Stimulated activated CD4-positive, alpha-beta T cell treated with anti-CD3 and anti-CD28 coated beads, TNF-alpha, amount 100 ng/mL, for 24 hours (primary cell): ENCODE measurements around the gene SFMBT1.
A peak's percentile ranks its signal among the peaks of the same experiment; 100 is the strongest.

Experiments used
- DNase-seq, 3 experiments: peaks; one replicate each; pipeline ENCODE4 v3.0.0-alpha.2; 2020; ENCODE audit warnings: low read depth in 3 of 3

Gene SFMBT1, protein sequence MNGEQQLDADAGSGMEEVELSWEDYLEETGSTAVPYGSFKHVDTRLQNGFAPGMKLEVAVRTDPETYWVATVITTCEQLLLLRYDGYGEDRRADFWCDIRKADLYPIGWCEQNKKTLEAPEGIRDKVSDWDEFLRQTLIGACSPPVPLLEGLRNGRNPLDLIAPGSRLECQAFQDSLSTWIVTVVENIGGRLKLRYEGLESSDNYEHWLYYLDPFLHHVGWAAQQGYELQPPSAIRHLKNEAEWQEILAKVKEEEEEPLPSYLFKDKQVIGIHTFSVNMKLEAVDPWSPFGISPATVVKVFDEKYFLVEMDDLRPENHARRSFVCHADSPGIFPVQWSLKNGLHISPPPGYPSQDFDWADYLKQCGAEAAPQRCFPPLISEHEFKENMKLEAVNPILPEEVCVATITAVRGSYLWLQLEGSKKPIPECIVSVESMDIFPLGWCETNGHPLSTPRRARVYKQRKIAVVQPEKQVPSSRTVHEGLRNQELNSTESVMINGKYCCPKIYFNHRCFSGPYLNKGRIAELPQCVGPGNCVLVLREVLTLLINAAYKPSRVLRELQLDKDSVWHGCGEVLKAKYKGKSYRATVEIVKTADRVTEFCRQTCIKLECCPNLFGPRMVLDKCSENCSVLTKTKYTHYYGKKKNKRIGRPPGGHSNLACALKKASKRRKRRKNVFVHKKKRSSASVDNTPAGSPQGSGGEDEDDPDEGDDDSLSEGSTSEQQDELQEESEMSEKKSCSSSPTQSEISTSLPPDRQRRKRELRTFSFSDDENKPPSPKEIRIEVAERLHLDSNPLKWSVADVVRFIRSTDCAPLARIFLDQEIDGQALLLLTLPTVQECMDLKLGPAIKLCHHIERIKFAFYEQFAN

DNA sequence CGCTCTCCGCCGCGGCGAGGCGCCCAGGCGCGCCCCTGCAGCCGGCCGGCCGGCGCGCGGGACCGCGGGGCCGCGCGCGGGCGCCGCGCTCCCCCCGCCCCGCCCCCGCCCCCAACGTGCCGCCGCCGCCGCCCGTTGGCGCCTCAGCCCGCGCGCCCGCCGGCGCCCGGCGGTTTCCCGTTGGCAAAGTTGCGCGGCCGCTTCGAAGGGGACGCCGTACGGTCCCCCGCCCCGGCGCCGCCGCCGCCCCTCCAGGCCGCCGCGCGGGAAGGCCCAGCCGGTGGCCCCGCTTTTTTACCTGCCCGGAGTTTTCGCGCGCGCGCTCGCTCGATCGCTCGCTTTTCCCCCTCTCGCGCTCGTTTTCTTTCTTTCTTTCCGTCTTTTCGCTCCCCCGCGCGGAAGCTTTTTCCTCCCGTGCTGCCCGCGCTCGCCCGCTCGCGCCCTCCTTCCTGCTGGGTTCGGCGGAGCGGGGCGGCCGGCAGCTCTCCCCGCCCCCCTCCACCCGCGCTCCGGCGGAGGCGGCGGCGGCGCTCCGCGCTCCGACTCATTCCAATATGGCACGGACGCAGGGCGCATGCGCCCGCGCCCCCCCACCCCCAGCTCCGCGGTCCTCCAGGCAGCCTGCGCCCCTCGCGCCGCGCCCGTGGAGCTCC lies at the start of gene SFMBT1:
Gene SFMBT1, minus strand, starts transcription at position 556 of the 653 bp plus-strand sequence. CDS start 76,945 bp downstream, outside the sequence.
- DNase-seq: peak; percentile 45 to 71 (median 50)

DNA sequence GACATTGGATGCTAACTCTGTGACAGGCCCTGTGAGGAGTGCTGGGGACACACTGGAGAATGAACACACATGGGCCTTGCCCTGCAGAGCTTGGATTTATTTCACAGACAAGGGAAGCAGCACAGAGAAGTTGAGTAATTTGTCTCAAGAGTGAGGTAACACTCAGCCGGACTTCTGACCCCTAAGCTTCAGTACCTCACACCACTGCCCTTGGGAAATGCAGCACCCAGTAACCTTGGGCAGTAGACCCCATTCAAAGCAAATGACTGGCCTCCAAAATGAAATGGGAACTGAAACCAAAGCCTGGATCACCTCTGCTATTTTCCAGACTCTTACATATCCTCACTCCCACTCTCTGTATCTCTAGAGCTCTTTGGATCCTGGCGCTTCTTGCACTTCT lies 47.1 kb upstream of the SFMBT1 start:
- no peak for DNase-seq

DNA sequence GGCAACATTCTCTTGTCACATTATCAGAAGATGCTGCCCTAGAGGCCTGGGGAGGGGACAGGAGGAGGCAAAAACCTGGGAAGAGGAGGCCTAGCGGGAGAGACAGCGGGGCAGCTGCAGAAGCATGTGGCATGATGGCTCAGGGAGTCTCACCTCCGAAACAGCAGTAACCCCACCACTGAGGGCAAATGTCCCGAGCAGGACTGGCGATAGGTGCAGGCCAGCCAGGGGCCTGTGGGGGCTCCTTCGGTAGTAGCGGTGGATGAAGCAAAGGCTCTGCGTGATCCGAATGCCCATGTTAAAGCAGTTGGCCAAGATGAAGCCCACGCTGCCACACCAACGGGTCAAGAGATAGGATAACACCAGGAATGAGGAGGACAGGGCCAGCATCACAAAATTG lies 46.3 kb upstream of the SFMBT1 start:
- no peak for DNase-seq

GRCh38 chr3:53091011-53091410 lies 45.1 kb upstream of the SFMBT1 start:
- no peak for DNase-seq

DNA sequence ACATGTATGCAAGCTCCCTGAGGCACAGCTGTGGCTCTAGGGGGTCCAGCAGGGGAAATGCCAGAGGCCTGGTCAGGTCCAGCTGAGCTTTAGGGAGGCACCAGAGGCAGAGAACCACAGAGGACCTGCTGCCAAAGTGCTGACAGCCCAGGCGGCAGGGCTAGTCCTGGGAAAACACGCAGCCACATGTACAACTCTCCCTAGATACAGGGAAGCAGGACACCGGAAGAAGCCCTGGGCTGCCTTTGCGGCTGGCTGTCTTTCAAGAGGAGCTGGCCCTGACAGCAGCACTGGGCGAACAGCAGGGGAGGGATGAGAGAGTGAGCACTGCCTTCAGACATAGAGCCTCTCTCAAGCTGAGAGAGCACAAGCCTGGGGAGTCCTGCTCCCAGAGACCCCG lies 43.6 kb upstream of the SFMBT1 start:
- no peak for DNase-seq

DNA sequence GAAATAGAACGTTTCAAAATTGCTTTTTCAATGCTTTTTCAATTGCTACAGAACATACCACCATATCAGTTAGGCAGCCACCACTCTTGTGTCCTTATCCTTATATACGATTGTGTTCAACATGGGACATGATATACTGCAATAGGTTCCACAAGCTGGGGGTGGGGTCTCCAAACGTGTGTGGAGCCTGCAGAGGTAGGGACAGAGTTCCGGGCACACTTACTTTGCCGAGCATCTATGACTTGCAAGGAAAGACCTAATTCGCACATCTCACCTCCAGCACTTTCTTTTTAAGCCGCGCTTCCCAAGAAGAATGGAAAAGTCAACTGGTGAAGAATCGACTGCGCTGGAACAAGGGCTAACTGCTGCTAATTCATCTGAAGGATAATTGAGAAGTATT lies 39.6 kb upstream of the SFMBT1 start:
- no peak for DNase-seq

GRCh38 chr3:53084310-53085001 lies 38.6 kb upstream of the SFMBT1 start:
- DNase-seq: no peak

DNA sequence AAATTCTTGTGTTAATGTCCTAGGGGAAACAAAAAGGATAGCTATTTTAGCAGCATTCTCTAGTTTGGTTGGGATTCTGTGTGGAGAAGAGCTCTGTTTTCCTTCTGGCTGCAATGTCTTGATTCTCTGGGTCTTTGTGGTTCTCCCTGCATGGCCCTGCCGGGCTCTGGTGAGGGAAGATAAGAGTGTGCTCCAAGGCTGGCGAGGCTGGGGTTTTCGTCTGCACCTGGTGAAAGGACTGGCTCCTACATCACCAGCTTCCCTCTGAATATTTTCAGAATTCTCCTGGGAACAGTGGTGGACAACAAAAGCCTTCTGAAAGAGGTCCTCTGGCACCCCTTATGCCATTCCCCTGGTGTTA lies 38.1 kb upstream of the SFMBT1 start:
- DNase-seq: no peak

DNA sequence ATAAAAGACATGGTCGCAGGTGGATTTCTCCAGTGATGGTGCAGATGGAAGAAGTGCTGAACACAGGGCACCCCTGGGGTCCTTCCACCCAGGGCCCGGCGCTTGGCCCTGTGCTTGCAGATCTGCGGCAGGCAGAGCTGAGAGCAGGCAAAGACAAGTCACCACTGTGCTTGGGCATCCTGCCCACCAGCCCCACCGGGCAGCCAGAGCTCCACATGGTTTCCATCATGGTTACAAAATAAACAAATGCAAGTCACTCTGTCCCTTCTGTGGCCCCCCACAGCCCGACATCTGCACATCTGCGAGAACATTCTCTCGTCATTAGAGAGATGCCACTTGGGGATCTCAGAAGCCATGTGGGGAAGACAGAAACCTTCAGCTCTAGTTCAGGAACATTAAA lies 37.6 kb upstream of the SFMBT1 start:
- DNase-seq: no peak

GRCh38 chr3:53082736-53083135 lies 36.9 kb upstream of the SFMBT1 start:
- DNase-seq: no peak

GRCh38 chr3:53081318-53081717 lies 35.4 kb upstream of the SFMBT1 start:
- no peak for DNase-seq

DNA sequence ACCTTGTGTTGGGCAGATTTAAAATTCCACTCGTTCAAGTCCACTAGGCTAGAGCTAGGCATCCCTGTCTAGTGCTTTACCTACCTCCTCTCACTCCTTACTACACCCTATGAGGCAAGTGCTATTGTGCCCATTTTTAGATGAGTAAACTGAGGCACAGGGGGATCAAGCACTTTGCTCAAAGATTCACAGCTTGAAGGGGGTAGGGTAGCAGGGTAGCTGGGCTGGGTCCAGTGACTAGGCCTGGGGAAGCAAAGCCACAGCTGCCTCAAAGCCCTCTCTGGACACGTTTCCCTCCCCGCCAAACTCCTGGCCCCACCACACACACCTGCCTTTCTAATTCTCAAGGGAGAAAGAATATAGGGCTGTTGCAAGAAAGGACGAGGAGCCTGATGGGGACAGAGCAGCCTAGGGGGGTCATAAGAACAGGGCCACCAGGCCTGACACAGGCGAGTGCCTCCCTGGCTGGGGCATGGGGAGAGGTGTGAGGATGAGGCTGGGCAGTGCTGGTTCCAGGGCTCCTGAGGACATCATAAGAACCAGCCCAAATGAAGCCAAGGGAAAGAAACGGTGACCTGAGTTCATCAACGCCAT lies 34.8 kb upstream of the SFMBT1 start:
- DNase-seq: no peak

DNA sequence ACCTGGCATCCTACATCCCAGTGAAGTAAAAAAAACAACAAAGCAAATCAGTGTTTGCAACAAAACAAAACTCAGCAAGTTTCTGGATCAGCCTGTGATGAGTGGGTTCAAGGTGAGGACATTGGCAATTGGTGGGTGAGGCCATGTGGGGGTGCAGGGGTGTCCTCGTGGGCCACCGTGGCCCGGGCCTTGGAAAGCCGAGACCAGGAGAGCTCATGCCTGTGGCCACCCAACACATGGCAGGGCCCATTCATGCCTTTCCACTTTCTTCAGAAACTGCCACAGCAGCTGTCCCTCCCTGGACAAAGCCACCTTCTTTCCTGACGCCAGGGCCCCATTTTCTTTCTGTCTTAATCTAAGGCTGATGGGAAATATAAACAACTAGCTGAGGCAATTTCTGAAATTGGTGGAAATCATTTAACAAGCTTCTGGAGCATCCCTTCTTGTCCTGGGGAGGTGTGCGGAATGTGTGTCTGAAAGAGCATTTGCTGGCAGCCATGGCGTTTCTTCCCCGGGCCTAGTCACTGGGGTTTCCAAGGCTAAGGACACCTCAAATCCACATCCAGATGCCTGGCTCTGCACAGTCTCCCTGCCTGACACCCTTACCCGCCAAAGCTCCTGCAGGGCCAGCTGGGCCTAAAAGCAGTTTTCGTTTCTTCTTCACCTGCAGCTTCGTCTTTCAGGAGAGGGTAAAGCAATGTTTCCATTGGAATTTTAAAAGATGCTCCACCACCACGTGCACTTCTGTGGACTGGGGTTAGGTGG lies 34.1 kb upstream of the SFMBT1 start:
- DNase-seq: no peak

GRCh38 chr3:53079147-53079546 lies 33.3 kb upstream of the SFMBT1 start:
- DNase-seq: no peak

- DNase-seq: no peak
These were observed 32.8 kb upstream of the SFMBT1 start for GRCh38 chr3:53078656-53079055.

DNA sequence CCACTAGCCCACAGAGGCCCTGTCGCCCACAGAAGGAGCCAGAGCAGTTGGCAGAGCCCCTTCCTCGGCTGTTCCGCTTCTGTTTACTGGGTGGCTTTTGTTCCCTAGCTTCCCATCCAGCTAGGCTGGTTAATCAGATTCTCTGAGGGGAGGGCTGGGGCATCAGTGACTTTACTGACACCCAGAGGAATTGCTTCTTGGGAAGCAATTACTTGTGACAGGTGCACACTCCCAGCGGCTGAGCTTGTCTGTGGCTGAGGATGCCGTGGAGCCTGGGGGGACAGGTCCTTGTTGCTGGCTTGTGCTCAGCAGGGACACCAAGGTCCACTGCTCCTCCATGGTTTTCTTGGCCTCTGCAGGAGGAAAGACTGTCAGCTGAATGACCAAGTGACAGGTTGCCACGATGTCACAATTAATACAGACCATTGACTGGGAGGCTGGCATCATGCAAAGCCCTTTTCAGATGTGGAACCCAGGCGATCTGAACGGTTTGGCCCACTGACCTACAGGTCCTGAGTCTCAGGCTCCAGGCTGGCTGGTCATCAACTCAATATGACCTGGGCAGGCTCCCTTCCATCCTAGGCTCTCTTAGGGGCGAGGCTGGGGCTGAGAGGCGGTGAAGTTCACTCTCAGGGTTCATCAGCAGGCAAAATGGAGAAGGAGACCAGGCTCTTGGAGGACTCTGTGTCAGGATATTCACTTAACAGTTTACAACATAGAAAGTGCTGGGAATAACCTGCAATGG lies 31.8 kb upstream of the SFMBT1 start:
- DNase-seq: no peak

GRCh38 chr3:53075743-53076140 lies 29.9 kb upstream of the SFMBT1 start:
- no peak for DNase-seq

DNA sequence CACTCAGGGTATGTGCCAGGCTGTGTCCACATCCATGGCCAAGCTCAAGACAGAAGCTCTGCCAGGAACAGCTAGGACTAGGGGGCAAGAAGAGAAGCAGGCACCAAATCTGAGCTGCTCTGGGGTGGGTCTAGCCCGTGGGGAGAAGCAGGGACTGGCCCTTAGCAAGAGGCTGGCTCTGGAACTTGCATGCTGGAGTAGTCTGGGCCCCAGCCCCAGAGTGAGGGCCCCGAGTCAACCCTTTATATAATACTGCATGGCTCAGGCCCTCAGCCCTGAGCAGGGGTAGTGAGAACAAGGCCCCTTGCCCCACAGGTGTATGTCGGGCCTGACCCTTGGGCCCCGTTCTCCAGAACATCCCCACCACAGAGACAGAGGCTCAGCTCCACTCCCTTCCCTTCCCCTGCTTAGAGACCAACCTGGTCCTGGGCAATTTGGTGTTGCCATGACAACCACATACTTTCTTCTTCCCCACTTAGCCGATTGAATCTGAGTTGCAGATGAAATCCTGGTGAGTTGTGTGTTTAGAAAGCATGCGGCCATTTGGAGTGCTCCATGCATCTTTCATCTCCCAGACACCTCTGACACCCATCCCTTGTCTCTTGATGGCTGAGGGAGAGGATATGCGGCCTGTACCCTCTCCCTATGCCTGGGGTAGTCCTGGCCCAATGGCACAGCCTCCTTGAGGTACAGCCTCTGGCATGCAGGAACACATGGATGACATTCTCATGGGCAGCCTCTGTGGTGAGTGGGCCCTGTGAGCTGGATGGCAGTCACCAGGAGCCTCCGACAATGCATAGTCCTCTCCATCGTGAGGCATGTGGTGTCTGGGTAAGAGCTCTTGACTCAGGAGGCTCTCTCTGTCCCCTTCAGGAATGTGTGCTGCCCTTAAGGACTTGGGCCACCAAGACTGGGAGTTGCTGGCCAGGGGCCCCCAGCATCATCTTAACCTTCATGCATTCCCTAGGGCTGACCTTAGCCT lies 29.2 kb upstream of the SFMBT1 start:
- no peak for DNase-seq

- no peak for DNase-seq
These were observed 28.5 kb upstream of the SFMBT1 start for GRCh38 chr3:53074366-53074696.
